HCT116 (cell line): ENCODE data around the gene TMEM79. TPM values are rescaled to one million over a fixed set of nuclear protein-coding genes. Genes with fewer than 3 reads are reported as not detected.

Source experiments
- ATAC-seq: fragments of 200-7000 bp; cut with Tn5 transposase; 2 replicates; pipeline ENCODE4 v1.9.1; 2020; ENCODE audit warnings: mild to moderate bottlenecking, moderate library complexity
- BruUV-seq: library from RNA; stranded (reverse); fragments of 400-500 nt; replicated peaks from 2 replicates; lab custom pipeline; 2021; lab: Mats Ljungman, UMichigan
- CTCF ChIA-PET: fragments of 300-600 bp; sonication (Branson Sonifier 250); formaldehyde crosslinking; loops from one replicate; lab custom pipeline; 2021; ENCODE audit warnings: antibody characterized with exemption; lab: Charles Lee
- POLR2A ChIA-PET: fragments of 300-600, 350-600 bp; sonication (Branson Sonifier 250); formaldehyde crosslinking; loops from one replicate; lab custom pipeline; 2021; ENCODE audit warnings: antibody characterized with exemption; lab: Charles Lee
- RAD21 ChIA-PET, 2 experiments: fragments of 300-600 bp; sonication (Branson Sonifier 250); formaldehyde crosslinking; loops; one replicate each; lab custom pipeline; 2023; ENCODE audit warnings: low total read pairs in 2 of 2; ENCODE audit not compliant: uncharacterized antibody in 2 of 2, unreplicated experiment in 2 of 2, low non-redundant PET in 1 of 2; lab: Charles Lee
- DNase-seq: peaks from one replicate; pipeline ENCODE4 v3.0.0-alpha.2; 2010; ENCODE audit warnings: low read depth, low spot score
- H2AFZ ChIP-seq: fragments of 200-600 bp; shearing (Covaris generic), sonication (generic); 2 replicates; pipeline ENCODE4 v1.6.1; 2017; ENCODE audit warnings: low read depth, mixed run types, mixed read lengths, antibody characterized with exemption, low read length; ENCODE audit not compliant: poor library complexity, severe bottlenecking
- H3K27ac ChIP-seq: 2 replicates; pipeline ENCODE4 v1.5.1; 2012; ENCODE audit warnings: low read depth, low read length
- H3K27me3 ChIP-seq: fragments of 200-600 bp; sonication (generic); 2 replicates; pipeline ENCODE4 v1.6.1; 2016; ENCODE audit warnings: mixed run types, low read length, mixed read lengths; ENCODE audit not compliant: insufficient read depth
- H3K36me3 ChIP-seq, 2 experiments: fragments of 200-500 bp in 1 of 2; fragments of 200-600 bp in 1 of 2; sonication (Bioruptor generic) in 1 of 2; sonication (generic) in 1 of 2; 2 replicates each; pipeline versions ENCODE4 v1.5.1 to v1.6.1; 2014 to 2016; ENCODE audit warnings: low read length in 2 of 2, inconsistent platforms in 1 of 2, mixed read lengths in 1 of 2, mixed run types in 1 of 2; ENCODE audit not compliant: insufficient read depth in 2 of 2, control insufficient read depth in 1 of 2
- H3K4me1 ChIP-seq, 2 experiments: fragments of 200-600 bp in 1 of 2; sonication (generic) in 1 of 2; 2 replicates each; pipeline versions ENCODE4 v1.5.1 to v1.6.1; 2012 to 2017; ENCODE audit warnings: low read length in 2 of 2, inconsistent platforms in 1 of 2, mild to moderate bottlenecking in 1 of 2, mixed read lengths in 1 of 2, mixed run types in 1 of 2, moderate library complexity in 1 of 2; ENCODE audit not compliant: insufficient read depth in 2 of 2, control insufficient read depth in 1 of 2
- H3K4me2 ChIP-seq: fragments of 200-600 bp; sonication (generic); 2 replicates; pipeline ENCODE4 v1.6.1; 2017; ENCODE audit warnings: mixed run types, low read length, mixed read lengths
- H3K4me3 ChIP-seq, 2 experiments: fragments of 200-600 bp in 1 of 2; sonication (generic) in 1 of 2; replicated peaks in 1 of 2; 2 replicates each; pipeline ENCODE4 v1.5.1; 2011 to 2016; ENCODE audit warnings: low read length in 2 of 2, control low read depth in 1 of 2, low read depth in 1 of 2, mild to moderate bottlenecking in 1 of 2, mixed read lengths in 1 of 2, mixed run types in 1 of 2
- H3K79me2 ChIP-seq: fragments of 200-600 bp; sonication (generic); 2 replicates; pipeline ENCODE4 v1.6.1; 2017; ENCODE audit warnings: mild to moderate bottlenecking, mixed run types, low read length, moderate library complexity, mixed read lengths; ENCODE audit not compliant: insufficient read depth
- H3K9ac ChIP-seq: fragments of 200-600 bp; sonication (generic); 2 replicates; pipeline ENCODE4 v1.6.1; 2016; ENCODE audit warnings: low read length, mixed read lengths
- H3K9me2 ChIP-seq: fragments of 200-600 bp; sonication (generic), shearing (Covaris generic); 2 replicates; pipeline ENCODE4 v1.6.1; 2017; ENCODE audit warnings: mixed run types, mild to moderate bottlenecking, moderate library complexity; ENCODE audit not compliant: insufficient read depth
- H3K9me3 ChIP-seq, 2 experiments: fragments of 200-500 bp in 1 of 2; fragments of 200-600 bp in 1 of 2; sonication (Bioruptor generic) in 1 of 2; sonication (generic) in 1 of 2; 2 replicates each; pipeline ENCODE4 v1.6.1; 2014 to 2017; ENCODE audit warnings: low read length in 2 of 2, mixed read lengths in 2 of 2, inconsistent platforms in 1 of 2, low read depth in 1 of 2, mild to moderate bottlenecking in 1 of 2, mixed run types in 1 of 2, moderate library complexity in 1 of 2; ENCODE audit not compliant: control insufficient read depth in 1 of 2, insufficient read depth in 1 of 2
- H4K20me1 ChIP-seq: fragments of 200-600 bp; sonication (generic), shearing (Covaris generic); 2 replicates; pipeline ENCODE4 v1.6.1; 2017; ENCODE audit warnings: mixed run types, mild to moderate bottlenecking, moderate library complexity; ENCODE audit not compliant: insufficient read depth
- CBX3 ChIP-seq: IDR thresholded peaks from 2 replicates; pipeline ENCODE4 v1.6.1; 2012; ENCODE audit warnings: low read depth
- CEBPB ChIP-seq: IDR thresholded peaks from 2 replicates; pipeline ENCODE4 v1.6.1; 2012; ENCODE audit warnings: low read depth
- CTCF ChIP-seq, 3 experiments: fragments of 200-600 bp in 1 of 3; sonication (generic) in 1 of 3; IDR thresholded peaks in 2 of 3; conservative IDR thresholded peaks in 1 of 3; 2 replicates each; pipeline ENCODE4 v1.5.1; 2012 to 2017; ENCODE audit warnings: low read depth in 2 of 3, low read length in 2 of 3, antibody characterized with exemption in 1 of 3, borderline replicate concordance in 1 of 3, control low read depth in 1 of 3, mild to moderate bottlenecking in 1 of 3, mixed read lengths in 1 of 3, mixed run types in 1 of 3, moderate library complexity in 1 of 3; ENCODE audit not compliant: insufficient read depth in 1 of 3
- EGR1 ChIP-seq: IDR thresholded peaks from 2 replicates; pipeline ENCODE4 v1.6.1; 2012; ENCODE audit warnings: low read depth
- ELF1 ChIP-seq: IDR thresholded peaks from 2 replicates; pipeline ENCODE4 v1.6.1; 2012; ENCODE audit warnings: low read depth, borderline replicate concordance
- EZH2 ChIP-seq: fragments of 200-600 bp; sonication (generic); IDR thresholded peaks from 2 replicates; pipeline ENCODE4 v1.6.1; 2017; ENCODE audit warnings: antibody characterized with exemption, mixed run types
- FOSL1 ChIP-seq: IDR thresholded peaks from 2 replicates; pipeline ENCODE4 v1.6.1; 2012; ENCODE audit warnings: low read depth
- JUND ChIP-seq: IDR thresholded peaks from 2 replicates; pipeline ENCODE4 v1.6.1; 2012
- POLR2A ChIP-seq: IDR thresholded peaks from 2 replicates; pipeline ENCODE4 v1.7.0; 2011; ENCODE audit warnings: borderline replicate concordance; ENCODE audit not compliant: insufficient read depth, insufficient read length; ENCODE audit errors: extremely low read depth
- POLR2AphosphoS5 ChIP-seq: IDR thresholded peaks from 2 replicates; pipeline ENCODE4 v1.6.1; 2011; ENCODE audit warnings: mild to moderate bottlenecking, low read depth, low read length, moderate library complexity
- SIN3A ChIP-seq: IDR thresholded peaks from 2 replicates; pipeline ENCODE4 v1.6.1; 2012; ENCODE audit warnings: low read depth
- SRF ChIP-seq: IDR thresholded peaks from 2 replicates; pipeline ENCODE4 v1.6.1; 2012; ENCODE audit warnings: low read depth
- TCF7L2 ChIP-seq: IDR thresholded peaks from 2 replicates; pipeline ENCODE4 v1.7.0; 2011; ENCODE audit warnings: borderline replicate concordance, inconsistent platforms; ENCODE audit not compliant: insufficient read depth, insufficient read length; ENCODE audit errors: extremely low read depth
- YY1 ChIP-seq: IDR thresholded peaks from 2 replicates; pipeline ENCODE4 v1.6.1; 2011; ENCODE audit warnings: low read length, low read depth, moderate library complexity, mild to moderate bottlenecking; ENCODE audit not compliant: insufficient replicate concordance; ENCODE audit errors: extremely low read depth
- ZFX ChIP-seq: fragments of 450-650 bp; IDR thresholded peaks from 2 replicates; pipeline ENCODE4 v1.6.1; 2017
- intact Hi-C: fragments of 100-400 bp; cut with micrococcal nuclease; formaldehyde crosslinking; loops from 2 replicates; pipeline ENCODE4 v1.10.0; 2022
- total RNA-seq: library from RNA; stranded (reverse); gene quantifications from one replicate; pipeline ENCODE4 v1.2.1, GENCODE V29; 2021; ENCODE audit not compliant: unreplicated experiment
- TF ChIP-seq, protein P1 (sequence below): IDR thresholded peaks from 2 replicates; pipeline ENCODE4 v1.6.1; 2012
- TF ChIP-seq, protein P2 (sequence below): IDR thresholded peaks from 2 replicates; pipeline ENCODE4 v1.6.1; 2012

The TMEM79 gene
- total RNA-seq, 1 experiment from 2014 or later, result 6.3 TPM

- CTCF ChIA-PET, result no interaction called here
Observed at GRCh38 chr1:156276966-156277381, 7.2 kb upstream of the TMEM79 start.

More at GRCh38 chr1:156276966-156277381, 7.2 kb upstream of the TMEM79 start:
- Histone ChIP-seq H3K9me3 (no peaks in the 10 kb centered on the region), H3K4me1 (peaks cover 11 to 13% of the 10 kb centered on the region in 2 experiments), H2AFZ (no peak overlapping the region), H4K20me1 (peaks cover 10% of the 10 kb centered on the region; the same call in 1 of the 2 replicates), H3K4me3 (no peak overlapping the region), H3K27me3 (no peaks in the 10 kb centered on the region), H3K9ac (no peak overlapping the region), H3K27ac (no peak overlapping the region), H3K79me2 (peaks cover 46% of the 10 kb centered on the region), H3K4me2 (no peak overlapping the region), H3K9me2 (no peaks in the 10 kb centered on the region), H3K36me3 (peaks cover 65 to 78% of the 10 kb centered on the region in 2 experiments)
- RAD21 ChIA-PET, result no interaction called here
- no TSS peak for BruUV-seq
- DNase-seq (no peak), ATAC-seq (no peak)
- intact Hi-C loops, result no loop called here
- POLR2A ChIA-PET, result no interaction called here
- TF ChIP-seq SIN3A (no peak), TCF7L2 (no peak), ZFX (no peak), CTCF (IDR thresholded peaks at IDR 0.05 in 2 of 3, conservative IDR thresholded peaks at IDR 0.05 in 1 of 3; ENCODE audit: borderline replicate concordance in 1 of 3, insufficient read depth in 1 of 3, low read depth in 2 of 3, low read length in 2 of 3) (no peak), POLR2A (no peak), POLR2AphosphoS5 (no peak), JUND (no peak), ELF1 (no peak), YY1 (no peak), FOSL1 (no peak), EGR1 (no peak), CBX3 (no peak), SRF (no peak), EZH2 (no peak), CEBPB (no peak)
- TF ChIP-seq, protein P1, sequence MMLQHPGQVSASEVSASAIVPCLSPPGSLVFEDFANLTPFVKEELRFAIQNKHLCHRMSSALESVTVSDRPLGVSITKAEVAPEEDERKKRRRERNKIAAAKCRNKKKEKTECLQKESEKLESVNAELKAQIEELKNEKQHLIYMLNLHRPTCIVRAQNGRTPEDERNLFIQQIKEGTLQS, result no peak
- TF ChIP-seq, protein P2, sequence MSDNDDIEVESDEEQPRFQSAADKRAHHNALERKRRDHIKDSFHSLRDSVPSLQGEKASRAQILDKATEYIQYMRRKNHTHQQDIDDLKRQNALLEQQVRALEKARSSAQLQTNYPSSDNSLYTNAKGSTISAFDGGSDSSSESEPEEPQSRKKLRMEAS, result no peak
